Stomach (tissue), 9 donors: ENCODE measurements around the gene UTP11. TPM values are rescaled to one million over a fixed set of nuclear protein-coding genes. Genes with fewer than 3 reads are reported as not detected.

Experiments used
- DNase-seq, 2 donors: peaks; one replicate each; pipeline versions ENCODE4 v3.0.0 to v3.0.0-alpha.2; 2013 to 2019
- H3K27ac ChIP-seq, 5 donors: fragments of 200-600 bp in 4 of 5; sonication (generic) in 4 of 5; one replicate each; pipeline ENCODE4 v1.5.1; 2013 to 2019; ENCODE audit warnings: mild to moderate bottlenecking in 1 of 5, moderate library complexity in 1 of 5
- H3K27me3 ChIP-seq, 3 donors: fragments of 200-600 bp; sonication (generic); one replicate each; pipeline ENCODE4 v1.5.1; 2017 to 2019; ENCODE audit warnings: mixed run types in 1 of 3
- H3K36me3 ChIP-seq, 4 donors: fragments of 200-600 bp; sonication (generic); 1 replicate in 3 of 4; 2 replicates in 1 of 4; pipeline ENCODE4 v1.5.1; 2016 to 2019
- H3K4me1 ChIP-seq, 4 donors: fragments of 200-600 bp; sonication (generic); one replicate each; pipeline ENCODE4 v1.5.1; 2016 to 2019
- H3K4me3 ChIP-seq, 4 donors: fragments of 200-600 bp; sonication (generic) in 3 of 4; one replicate each; pipeline ENCODE4 v1.5.1; 2016 to 2019; ENCODE audit warnings: mild to moderate bottlenecking in 1 of 4
- H3K9me3 ChIP-seq, 4 donors: fragments of 200-600 bp; sonication (generic); one replicate each; pipeline ENCODE4 v1.5.1; 2016 to 2019
- EP300 ChIP-seq: sonication (generic); formaldehyde crosslinking; IDR thresholded peaks from one replicate; pipeline ENCODE4 v1.6.1; 2017; ENCODE audit warnings: antibody characterized with exemption
- POLR2A ChIP-seq, 4 donors: fragments of 450-650 bp; IDR thresholded peaks; one replicate each; pipeline ENCODE4 v1.6.1; 2016; ENCODE audit warnings: antibody characterized with exemption in 4 of 4, control low read depth in 2 of 4, mild to moderate bottlenecking in 1 of 4, moderate library complexity in 1 of 4
- POLR2AphosphoS5 ChIP-seq, 3 donors: sonication (generic); formaldehyde crosslinking; IDR thresholded peaks; one replicate each; pipeline ENCODE4 v1.6.1; 2016; ENCODE audit warnings: antibody characterized with exemption in 3 of 3
- WGBS, 5 donors: extraction: QIAGEN DNeasy Blood & Tissue Kit in 3 of 5; methylation state at CpG; one replicate each; pipeline versions ENCODE4 v1.1.5 to v1.1.7; 2013 to 2018; 5-methylcytosine and 5-hydroxymethylcytosine counted together
- intact Hi-C: fragments of 100-400 bp; cut with DNase I; formaldehyde crosslinking; loops from one replicate; pipeline ENCODE4 v1.15.1; 2023; ENCODE audit warnings: low total_unique reads
- polyA plus RNA-seq, 3 donors: library from polyadenylated mRNA; stranded (reverse); fragments of 200-250 nt; gene quantifications; one replicate each; pipeline ENCODE4 v1.2.3, GENCODE V29; 2013
- total RNA-seq, 5 donors: library from RNA; depleted of rRNA; stranded (reverse); fragments of >200 nt; gene quantifications; one replicate each; pipeline versions ENCODE4 v1.1.0 to v1.2.3, GENCODE V29; 2014 to 2016
- TF ChIP-seq, protein P1 (sequence below), 7 experiments: fragments of 450-650 bp in 4 of 7; fragments of 200-600 bp in 3 of 7; sonication (generic) in 3 of 7; IDR thresholded peaks; one replicate each; pipeline ENCODE4 v1.5.1; 2016 to 2019; ENCODE audit warnings: antibody characterized with exemption in 7 of 7, control low read depth in 2 of 7, mild to moderate bottlenecking in 1 of 7
- donor health status: healthy with polysubstance abuse.
- donor health status: Bipolar disorder and iron deficiency.
- donor health status: healthy.

The UTP11 gene
- total and polyA plus RNA-seq, 8 donors = 1.4 to 43.7 (median 20.9) TPM

DNA sequence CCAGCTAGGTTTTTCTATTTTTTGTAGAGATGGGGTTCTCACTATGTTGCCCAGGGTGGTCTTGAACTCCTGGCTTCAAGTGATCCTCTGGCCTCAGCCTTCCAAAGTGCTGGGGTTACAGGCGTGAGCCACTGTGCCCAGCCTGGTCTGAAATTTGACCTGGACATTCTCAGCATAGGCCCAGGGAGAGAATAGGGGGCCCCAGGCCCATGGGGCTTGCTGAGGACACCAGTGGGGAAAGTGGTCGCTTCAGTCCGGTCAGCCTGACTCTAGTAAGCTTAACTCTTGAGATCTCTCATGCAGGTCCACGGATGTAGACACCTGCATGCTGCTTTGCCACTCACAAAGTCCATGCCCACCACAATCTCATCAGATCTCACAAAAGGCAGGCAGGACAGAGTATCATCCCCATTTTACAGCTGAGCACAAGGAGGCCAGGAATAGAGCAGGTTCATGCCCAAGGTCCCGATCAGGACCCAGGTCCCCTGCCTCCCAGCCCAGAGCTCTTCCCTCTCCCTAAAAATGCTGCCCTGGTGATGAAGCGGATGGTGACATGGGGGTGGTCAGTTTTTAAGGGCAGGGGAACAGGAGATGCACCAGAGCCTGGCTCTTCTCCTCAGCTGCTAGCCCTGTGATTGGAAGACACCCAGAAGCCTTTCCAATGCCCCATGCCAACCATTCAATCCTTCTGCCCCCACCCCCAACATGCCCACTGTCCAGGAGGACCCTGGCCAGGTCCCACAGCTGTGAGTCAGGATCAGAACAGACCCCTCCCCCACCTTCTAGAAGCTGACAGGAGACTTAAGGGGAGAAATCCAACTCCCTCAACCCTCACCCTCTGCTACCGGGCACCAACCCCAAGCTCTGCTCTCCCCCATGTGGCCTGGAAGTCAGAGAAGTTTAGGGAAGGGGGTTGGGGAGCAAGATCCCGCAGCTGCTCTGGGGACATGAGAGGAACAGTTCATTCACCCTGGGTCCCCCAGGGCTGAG, 9.0 kb upstream of the UTP11 start:
- intact Hi-C loops = no loop called here
- H3K4me3 ChIP-seq = peak overlapping the region; percentile 68 to 80 (median 74)

DNA sequence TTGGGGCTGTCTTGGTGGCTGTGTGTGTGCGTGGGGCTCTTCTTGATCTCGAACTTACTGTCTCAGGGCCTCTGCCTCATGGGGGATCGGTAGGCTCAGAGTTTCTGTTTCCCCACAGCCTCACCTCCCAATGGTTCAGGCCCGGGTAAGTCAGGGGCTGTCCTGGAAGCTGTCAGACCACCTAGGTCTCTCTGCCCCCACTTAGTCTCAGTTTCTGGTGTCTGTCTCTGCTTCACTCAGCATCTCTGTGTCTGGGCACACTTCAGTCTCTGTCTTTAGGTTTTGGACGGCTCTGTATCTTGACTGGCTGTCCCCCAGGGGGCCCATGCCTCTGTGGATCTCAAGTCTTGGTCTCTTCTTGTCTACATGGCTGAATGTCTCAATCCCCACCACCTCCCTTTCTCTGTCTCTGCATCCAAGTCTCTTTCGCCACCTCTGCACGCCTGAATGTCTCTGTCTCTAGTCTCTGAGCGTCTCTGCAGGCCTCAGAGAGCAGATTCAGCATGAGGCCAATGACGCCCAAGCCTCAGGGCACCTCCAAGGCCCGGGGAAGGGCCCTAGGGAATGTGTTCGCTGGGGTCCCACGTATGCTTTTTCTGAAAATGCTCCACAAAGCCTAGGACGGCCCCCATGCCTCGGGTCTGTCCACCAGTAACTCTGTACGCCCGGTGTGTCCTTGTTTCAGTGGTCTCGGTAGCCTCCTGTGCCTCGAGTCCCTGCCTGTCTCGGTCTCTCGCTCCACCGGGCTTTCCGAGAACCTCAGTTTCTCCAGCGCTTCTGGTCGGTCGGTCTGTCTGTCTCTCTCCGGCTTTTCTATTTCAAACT, 8.0 kb upstream of the UTP11 start:
- Histone ChIP-seq H3K36me3 (no peaks in the 10 kb centered on the region), H3K4me1 (peaks cover 37 to 60% (median 53%) of the 10 kb centered on the region in 4 donors), H3K9me3 (no peaks in the 10 kb centered on the region), H3K27ac (peak overlapping the region; percentile 2 to 94 (median 76)), H3K4me3 (peak overlapping the region; percentile 68 to 80 (median 74)), H3K27me3 (no peaks in the 10 kb centered on the region)
- intact Hi-C loops = no loop called here
- peak in 1 of 2 donors; percentile 43 for DNase-seq
- 10 to 14% (median 12%) methylated on average over 22 to 26 of the region's 26 CpGs for WGBS, 5 donors
- TF ChIP-seq POLR2A (IDR thresholded peaks at IDR 0.05) (no peak), EP300 (no peak), POLR2AphosphoS5 (IDR thresholded peaks at IDR 0.05) (no peak)

More for the DNA sequence above, 9.0 kb upstream of the UTP11 start:
- TF ChIP-seq, protein P1, sequence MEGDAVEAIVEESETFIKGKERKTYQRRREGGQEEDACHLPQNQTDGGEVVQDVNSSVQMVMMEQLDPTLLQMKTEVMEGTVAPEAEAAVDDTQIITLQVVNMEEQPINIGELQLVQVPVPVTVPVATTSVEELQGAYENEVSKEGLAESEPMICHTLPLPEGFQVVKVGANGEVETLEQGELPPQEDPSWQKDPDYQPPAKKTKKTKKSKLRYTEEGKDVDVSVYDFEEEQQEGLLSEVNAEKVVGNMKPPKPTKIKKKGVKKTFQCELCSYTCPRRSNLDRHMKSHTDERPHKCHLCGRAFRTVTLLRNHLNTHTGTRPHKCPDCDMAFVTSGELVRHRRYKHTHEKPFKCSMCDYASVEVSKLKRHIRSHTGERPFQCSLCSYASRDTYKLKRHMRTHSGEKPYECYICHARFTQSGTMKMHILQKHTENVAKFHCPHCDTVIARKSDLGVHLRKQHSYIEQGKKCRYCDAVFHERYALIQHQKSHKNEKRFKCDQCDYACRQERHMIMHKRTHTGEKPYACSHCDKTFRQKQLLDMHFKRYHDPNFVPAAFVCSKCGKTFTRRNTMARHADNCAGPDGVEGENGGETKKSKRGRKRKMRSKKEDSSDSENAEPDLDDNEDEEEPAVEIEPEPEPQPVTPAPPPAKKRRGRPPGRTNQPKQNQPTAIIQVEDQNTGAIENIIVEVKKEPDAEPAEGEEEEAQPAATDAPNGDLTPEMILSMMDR (IDR thresholded peaks at IDR 0.05) = no peak
- no peaks in the 10 kb centered on the region for H3K27me3 ChIP-seq
- H3K27ac ChIP-seq = peak overlapping the region; percentile 5 to 94 (median 76)
- DNase-seq = peak in 1 of 2 donors; percentile 49
- no peaks in the 10 kb centered on the region for H3K9me3 ChIP-seq
- H3K4me1 ChIP-seq = peaks cover 47 to 70% (median 62%) of the 10 kb centered on the region in 4 donors
- peaks cover 0 to 5% (median 4%) of the 10 kb centered on the region in 4 donors for H3K36me3 ChIP-seq
- WGBS, 5 donors = 65 to 82% (median 76%) methylated on average over 7 to 8 of the region's 8 CpGs

DNA sequence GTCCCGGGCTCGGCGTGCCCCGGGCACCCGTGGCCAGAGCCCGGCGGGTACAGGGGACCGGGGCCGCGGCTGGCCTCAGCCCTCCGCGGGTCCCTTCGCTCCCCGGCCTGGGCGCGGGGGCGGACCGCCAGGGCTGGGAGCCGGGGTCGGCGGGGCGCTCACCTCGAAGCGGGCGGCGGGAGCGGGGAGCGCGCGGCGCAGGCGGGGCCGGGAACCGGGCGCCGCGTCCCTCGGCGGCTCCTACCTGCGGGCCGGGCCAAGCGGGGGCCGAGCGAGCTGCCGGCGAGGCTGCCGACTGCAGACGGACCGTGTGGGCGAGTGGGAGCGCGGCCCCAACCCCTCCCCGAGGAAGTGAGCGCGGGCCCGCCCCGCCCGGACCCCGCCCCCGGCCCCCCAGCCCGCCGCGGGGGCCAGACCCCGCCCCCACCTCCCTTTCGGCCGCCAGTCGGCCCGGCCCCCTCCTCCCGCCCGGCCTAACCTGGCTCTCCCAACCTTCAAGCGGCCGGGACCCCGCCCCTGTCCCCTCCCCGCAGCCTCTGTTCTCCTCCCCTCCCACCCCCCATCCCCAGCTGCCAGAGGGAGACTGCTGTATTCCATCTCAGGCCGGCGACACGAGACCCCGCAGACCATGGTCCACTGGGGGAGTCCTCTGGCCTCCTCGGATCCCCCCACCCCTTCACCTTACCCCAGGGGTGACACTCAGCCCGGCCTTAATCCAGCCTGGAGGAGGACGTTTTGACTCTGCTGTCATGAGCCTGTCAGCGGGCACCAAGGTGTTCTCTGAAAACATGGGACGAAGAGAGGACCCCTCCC, 7.1 kb upstream of the UTP11 start, which contains the start of gene FHL3:
Gene FHL3, minus strand, starts transcription at position 320 of the 813 bp plus-strand sequence. CDS start 6,102 bp downstream, outside the sequence.
- Histone ChIP-seq H3K36me3 (no peaks in the 10 kb centered on the region), H3K9me3 (no peaks in the 10 kb centered on the region), H3K27ac (peak within 1 kb of the TSS; percentile 70 to 94 (median 84)), H3K4me3 (peak within 1 kb of the TSS; percentile 68 to 80 (median 74)), H3K27me3 (no peaks in the 10 kb centered on the region), H3K4me1 (peaks cover 28 to 51% (median 45%) of the 10 kb centered on the region in 4 donors)
- TF ChIP-seq POLR2A (IDR thresholded peaks at IDR 0.05) = no peak
- TF ChIP-seq, protein P1 (IDR thresholded peaks at IDR 0.05) = no peak
- TF ChIP-seq POLR2AphosphoS5 (IDR thresholded peaks at IDR 0.05) = peak in 2 of 3 donors; percentile 68 to 80
- intact Hi-C loops = no loop called here
- WGBS, 5 donors = 0 to 11% (median 2%) methylated on average over 1 to 82 of the region's 83 CpGs
- peak; percentile 75 to 89 for DNase-seq

DNA sequence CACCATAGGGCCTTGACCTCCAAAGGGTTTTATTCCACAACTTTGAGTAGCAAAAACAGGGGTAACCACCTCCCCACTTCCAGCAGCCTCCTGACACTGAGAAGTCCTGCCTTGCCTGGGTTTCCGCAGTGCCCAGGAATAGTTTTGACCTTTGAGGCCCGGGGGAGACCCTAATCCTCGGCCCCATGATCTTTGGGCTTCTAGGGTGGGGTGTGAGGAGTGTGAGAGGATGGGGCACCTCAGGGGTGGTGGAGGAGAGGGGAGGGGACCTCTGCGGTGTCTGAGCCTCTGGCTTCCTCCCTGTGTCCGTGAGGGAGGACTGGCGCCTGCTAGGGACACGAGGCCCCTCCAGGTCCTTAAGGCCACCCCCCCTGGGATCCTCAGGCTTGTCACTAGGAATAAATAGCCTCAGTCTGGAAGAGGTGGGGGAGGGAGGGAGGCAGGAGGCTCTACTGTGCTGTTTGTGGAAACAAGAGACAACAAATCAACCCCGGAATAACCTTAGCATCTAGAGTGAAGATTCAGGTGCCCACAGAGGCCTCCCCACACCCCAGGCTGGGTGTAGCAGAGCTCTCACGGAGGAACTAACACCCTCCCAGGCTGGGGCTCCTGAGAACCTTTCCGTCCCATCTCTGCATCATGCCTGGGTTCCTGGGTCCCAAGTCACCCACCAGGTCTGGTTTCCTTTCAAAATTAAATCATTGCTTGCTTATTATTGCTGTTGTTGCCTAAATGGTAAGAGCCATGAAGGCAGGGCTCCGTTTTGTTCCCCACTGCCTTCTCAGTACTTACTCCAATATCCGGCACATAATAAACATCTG, 6.3 kb upstream of the UTP11 start:
- no peak for TF ChIP-seq EP300
- TF ChIP-seq POLR2AphosphoS5 (IDR thresholded peaks at IDR 0.05) = no peak
- TF ChIP-seq POLR2A (IDR thresholded peaks at IDR 0.05) = no peak
- TF ChIP-seq, protein P1 (IDR thresholded peaks at IDR 0.05) = no peak
- H3K4me1 ChIP-seq = peaks cover 20 to 43% (median 38%) of the 10 kb centered on the region in 4 donors
- peak overlapping the region; percentile 58 to 94 (median 84) for H3K27ac ChIP-seq
- H3K36me3 ChIP-seq = no peaks in the 10 kb centered on the region
- H3K4me3 ChIP-seq = peak overlapping the region; percentile 68 to 80 (median 74)
- WGBS, 5 donors = 65 to 79% (median 67%) methylated on average over 8 to 12 of the region's 12 CpGs
- no peaks in the 10 kb centered on the region for H3K27me3 ChIP-seq
- DNase-seq = peak in 1 of 2 donors; percentile 45
- H3K9me3 ChIP-seq = no peaks in the 10 kb centered on the region
- intact Hi-C loops = no loop called here
